HG03558 (cell line): ENCODE data around the gene VIM.

Experiments
- ATAC-seq: cut with Tn5 transposase; IDR thresholded peaks from one replicate; pipeline ENCODE4 v1.9.1; 2021; ENCODE audit warnings: moderate number of reproducible peaks; ENCODE audit not compliant: unreplicated experiment; ENCODE audit errors: extremely low read depth

The VIM gene

GRCh38 chr10:17228091-17229015, at the start of gene VIM:
VIM (plus strand) TSS chr10:17228241; CDS start chr10:17229423, 1,182 bp downstream.
- peak; percentile 19 for ATAC-seq

DNA sequence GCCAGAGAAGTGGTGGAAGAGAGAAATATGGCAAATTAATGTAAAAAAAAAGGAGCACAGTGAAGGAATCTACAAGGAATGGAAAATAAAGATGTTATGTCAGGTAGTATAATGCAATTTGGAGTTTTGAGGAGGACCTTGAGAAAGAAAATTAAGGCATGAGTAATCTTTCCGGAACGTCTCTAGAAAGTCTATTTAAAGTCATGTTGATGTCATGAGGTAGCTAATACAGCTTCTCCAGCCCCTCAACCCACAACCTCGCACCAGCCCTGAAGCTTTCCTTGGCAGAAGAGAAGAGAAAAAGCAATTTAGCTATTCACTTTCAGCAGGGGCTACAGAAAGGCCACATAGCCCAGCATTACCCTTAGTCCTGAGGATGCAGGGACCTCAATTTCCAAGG, 49.0 kb upstream of the VIM start:
- no peak for ATAC-seq

DNA sequence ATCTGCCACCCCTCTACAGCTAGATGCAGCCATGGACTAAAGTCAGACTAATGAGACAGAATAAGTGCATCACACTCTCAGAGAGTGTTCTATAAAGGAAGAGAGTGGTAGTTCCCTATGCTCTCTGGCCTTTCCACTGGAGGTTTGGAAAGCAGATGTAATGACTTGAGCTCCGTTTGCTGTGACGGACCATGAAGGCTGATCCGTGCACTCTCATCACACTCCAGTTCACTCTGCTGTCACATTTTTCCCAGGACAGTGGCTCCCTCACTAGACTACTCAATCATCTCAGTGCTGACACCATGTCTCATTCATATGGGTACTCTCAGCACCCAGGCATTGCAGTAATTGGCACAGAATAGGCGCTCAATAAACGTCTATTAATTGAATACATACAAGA, 46.9 kb upstream of the VIM start:
- no peak for ATAC-seq

- no peak for ATAC-seq
Observed at GRCh38 chr10:17181751-17182150, 46.3 kb upstream of the VIM start.

- ATAC-seq, result no peak
Observed at GRCh38 chr10:17183110-17183509, 44.9 kb upstream of the VIM start.

DNA sequence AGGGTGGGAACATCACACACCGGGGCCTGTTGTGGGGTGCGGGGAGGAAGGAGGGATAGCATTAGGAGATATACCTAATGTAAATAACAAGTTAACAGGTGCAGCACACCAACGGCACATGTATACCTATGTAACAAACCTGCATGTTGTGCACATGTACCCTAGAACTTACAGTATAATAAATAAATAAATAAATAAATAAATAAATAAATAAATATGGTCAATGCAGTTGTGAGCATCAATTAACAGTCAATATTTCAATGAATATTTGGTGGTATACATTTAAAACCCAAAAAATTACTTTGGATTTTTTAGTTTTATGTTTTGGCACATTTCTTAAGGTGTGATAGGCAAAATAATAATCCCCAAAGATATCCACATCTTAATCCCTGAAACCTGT, 42.2 kb upstream of the VIM start:
- ATAC-seq, result no peak

GRCh38 chr10:17188644-17189172, 39.3 kb upstream of the VIM start:
- no peak for ATAC-seq

- ATAC-seq, result no peak
Observed at GRCh38 chr10:17190602-17191001, 37.4 kb upstream of the VIM start.

DNA sequence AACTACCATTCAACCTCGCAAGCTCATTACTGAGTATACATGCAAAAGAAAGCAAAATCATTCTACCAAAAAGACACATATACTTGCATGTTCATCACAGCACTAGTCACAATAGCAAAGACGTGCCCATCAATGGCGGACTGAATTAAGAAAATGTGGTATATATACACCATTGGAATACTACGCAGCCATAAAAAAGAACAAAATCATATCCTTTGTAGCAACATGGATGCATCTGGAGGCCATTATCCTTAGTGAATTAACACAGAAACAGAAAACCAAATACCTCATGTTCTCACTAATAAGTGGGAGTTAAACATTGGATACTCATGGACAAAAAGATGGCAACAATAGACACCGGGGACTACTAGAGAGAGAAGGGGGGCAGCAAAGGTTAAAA, 33.0 kb upstream of the VIM start:
- no peak for ATAC-seq

DNA sequence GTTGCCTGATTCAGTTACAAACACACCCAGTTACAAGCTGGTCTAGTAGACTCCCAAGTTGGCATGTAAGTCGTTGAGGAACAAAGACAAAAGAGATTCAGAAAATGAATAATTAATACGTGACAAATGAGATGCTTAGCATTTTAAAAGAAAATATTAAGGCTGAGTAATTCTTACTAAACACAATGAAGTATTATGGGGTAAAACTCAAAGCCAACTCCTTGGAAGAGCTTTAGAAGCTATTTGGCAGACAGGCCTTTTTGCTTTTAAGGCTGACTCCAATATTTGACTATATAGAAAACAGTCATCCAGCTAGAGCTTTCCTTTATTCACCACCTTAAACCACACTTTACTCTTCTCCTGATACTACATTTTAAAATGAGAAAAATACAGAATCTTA, 32.0 kb upstream of the VIM start:
- ATAC-seq, result no peak

DNA sequence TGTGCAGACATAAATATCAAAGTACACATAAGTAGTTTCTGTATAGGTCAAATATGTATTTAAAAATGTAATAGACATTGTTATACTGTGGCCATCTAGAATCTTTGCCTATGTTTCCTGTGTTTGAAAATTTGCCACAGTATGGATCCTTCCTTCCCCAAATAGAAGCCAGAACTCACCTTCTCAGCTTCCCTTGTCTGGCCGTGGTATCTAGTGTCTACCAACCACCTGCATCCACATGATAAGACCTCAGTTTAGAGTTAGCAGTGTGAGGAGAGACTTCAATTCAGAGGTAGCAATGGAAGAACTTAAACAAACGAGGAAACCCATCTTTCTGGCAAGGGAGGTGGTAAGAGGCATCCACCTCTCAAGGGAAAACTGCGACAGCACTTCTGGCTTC, 31.5 kb upstream of the VIM start:
- no peak for ATAC-seq

DNA sequence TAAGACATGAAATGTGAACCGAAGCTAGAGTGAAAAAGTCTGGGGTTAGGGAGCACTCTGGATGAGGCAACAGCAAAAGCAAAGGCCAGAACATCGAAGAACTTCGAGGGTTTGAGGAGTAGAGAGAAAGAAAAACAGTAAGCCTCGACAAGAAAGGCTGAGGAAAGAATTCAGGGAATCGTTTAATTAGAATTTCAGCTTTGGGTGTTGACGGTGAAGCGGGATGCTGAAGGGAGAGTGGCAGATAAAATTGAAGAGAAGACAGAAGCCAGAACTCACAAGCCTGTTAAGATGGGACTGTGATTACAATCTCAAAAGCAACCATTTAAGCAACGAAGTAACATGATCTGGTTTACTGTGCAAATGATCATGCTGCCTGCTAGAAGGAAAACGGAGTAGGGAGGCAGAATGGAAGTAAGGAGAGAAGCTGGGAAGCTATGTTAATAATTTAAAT, 28.7 kb upstream of the VIM start:
- ATAC-seq, result no peak

- no peak for ATAC-seq
Observed at GRCh38 chr10:17200001-17200911, 27.8 kb upstream of the VIM start.

DNA sequence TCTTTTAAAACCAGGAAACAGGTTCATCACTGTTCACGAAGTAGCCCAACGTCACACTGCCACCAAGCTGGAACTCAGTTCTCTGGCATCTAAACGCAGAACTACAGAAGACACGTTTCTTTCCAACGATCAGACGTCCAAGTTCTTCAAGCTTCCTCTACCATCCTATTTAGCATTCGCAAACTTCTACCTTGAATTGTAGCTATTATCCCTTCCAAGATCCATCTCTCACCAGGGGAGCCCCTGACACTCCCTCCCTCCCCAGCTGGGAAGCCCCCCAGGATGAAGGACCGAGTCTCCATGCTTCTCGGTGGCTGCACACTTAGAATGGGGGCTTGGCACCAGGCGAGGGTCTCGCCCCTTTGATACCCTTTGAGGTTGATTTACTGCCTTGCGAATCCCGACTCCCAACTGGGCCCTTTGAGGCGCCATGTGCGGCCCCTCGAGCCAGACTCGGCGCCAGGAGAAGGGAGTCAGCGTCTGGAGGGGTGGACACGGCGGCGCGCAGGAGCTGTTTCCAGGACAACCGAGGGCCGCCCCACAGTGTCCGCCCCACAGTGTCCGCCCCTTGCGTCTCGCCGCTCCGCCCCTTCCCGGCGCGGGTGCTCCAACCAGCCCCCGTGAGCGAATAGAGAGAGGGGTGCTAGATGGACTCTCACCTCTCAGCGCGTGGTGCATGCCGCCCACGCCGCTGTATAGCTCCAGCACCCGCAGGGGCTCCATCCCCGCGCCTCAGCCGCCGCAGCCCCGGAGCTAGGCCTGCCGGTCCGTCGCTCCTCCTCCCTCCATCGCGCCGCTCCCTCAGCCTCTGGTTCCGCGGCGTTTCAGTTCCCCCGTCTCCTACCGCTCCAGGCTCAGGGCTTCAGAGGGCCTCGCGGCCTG, 26.9 kb upstream of the VIM start, which contains the start of gene TRDMT1:
Gene TRDMT1 (minus strand): TSS at position 761 of the 882 bp plus-strand sequence. CDS start 38 bp downstream, at position 723.
- peak; percentile 77 for ATAC-seq

DNA sequence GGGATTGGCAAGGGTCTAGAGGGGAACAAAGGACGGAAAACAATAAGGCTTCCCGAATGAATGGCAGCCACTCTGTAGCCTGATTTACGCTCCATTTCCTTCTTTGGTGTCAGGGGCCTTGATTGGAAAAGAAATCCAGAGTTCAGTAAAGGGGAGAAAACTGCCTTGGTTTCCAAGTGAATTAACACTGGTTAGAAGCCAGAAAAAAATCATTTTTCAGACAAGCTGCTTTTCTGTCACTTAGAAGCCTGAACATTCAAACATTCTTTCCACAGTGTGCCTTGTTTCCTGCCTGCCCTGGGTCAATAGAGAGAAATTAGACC, 26.3 kb upstream of the VIM start:
- no peak for ATAC-seq

GRCh38 chr10:17202506-17202905, 25.5 kb upstream of the VIM start:
- no peak for ATAC-seq

- no peak for ATAC-seq
Observed at GRCh38 chr10:17202999-17203398, 25.0 kb upstream of the VIM start.

GRCh38 chr10:17203416-17203815, 24.6 kb upstream of the VIM start:
- ATAC-seq, result no peak

- ATAC-seq, result no peak
Observed at GRCh38 chr10:17206210-17206709, 21.8 kb upstream of the VIM start.

GRCh38 chr10:17208476-17208875, 19.6 kb upstream of the VIM start:
- ATAC-seq, result no peak
